DMS 273 (cell line): ENCODE measurements around the gene TTC39B.

ENCODE experiments used
- DNase-seq: peaks from one replicate; lab custom pipeline; 2025; ENCODE audit not compliant: unreplicated experiment; lab: John Stamatoyannopoulos, UW

The TTC39B gene

GRCh38 chr9:15182730-15183129, 124.3 kb downstream of the TTC39B start:
- peak; percentile 74 for DNase-seq

DNA sequence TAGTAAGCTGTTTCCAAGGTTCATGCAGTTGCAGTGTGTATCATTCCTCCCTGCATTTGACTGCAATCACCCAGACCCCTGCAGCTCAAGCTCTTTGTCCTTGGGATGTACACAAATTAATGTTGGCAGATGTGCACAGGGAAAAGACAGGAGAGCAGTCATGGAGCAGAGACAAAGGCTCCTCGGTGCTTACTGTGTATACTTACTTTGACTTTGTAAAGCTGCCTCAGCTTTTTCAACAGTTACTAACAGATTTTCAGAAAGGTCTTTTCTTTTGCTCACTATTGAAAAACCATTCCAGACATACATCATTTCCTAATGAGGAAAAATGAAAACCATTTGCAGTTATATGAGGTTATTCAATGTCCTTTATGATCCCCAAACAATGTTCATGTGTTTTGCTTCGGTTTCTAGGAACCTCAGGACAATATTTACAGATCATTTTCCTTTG, 124.9 kb downstream of the TTC39B start:
- peak; percentile 69 for DNase-seq

- DNase-seq = peak; percentile 22
Measured at GRCh38 chr9:15180124-15180523, 126.9 kb downstream of the TTC39B start.

GRCh38 chr9:15178631-15179030, 128.4 kb downstream of the TTC39B start:
- DNase-seq = peak; percentile 94

GRCh38 chr9:15176836-15177235, 130.2 kb downstream of the TTC39B start:
- DNase-seq = peak; percentile 52

- no peak for DNase-seq
Measured at GRCh38 chr9:15163931-15164330, 143.1 kb downstream of the TTC39B start.

DNA sequence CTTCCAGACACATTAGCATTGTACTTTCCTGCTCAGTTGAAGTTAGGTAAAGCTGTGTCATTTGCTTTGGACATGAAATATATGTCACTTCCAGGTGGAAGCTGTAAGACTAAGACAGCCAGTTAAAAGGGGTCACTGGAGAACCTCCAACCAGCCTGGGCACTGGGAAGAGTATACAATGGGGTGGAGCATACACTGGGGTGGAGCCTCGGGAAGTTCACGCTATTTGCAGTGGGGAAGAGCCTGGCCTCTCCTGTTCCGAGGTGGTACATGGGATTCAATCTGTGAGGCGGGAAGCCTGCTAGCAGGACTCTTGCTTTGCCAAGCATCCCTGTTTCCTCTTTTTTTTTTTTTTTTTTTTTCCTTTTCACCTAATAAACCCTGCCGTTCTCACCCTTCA, 145.3 kb downstream of the TTC39B start:
- no peak for DNase-seq

DNA sequence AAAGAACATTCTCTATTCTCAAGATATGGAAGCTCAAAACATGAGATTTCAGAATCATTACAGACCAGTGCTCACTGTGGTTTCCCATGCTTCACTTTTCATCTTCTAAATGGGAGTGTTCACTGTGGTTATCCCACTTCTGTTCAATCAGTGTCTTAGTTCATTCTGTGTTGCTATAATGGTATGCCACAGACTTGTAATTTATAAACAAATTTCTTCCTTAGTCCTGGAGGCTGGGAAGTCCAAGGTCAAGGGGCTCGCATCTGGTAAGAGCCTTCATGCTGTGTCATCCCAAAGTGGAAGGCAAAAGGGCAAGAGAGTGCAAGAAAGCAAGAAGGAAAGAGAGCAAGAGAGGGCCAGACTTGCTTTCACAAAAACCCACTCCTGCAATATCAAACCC, 146.3 kb downstream of the TTC39B start:
- DNase-seq = no peak

DNA sequence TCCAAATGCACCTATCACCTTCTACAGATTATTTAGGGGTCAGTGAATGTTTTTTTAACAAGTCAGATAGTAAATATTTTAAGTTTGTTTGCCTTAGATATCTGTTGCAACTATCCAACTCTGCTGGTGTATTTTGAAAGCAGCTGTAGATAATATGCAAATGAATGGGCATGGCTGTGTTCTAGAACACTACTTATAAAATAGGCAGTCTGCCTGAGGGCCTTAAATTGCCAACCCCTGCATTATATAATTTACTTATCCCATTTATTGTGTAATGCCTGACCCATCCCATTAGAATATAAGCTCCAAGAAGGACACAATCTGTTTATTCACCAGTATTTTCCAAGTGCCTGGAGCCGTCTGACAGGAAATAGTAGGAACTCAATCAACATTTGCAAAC, 149.0 kb downstream of the TTC39B start:
- no peak for DNase-seq

DNA sequence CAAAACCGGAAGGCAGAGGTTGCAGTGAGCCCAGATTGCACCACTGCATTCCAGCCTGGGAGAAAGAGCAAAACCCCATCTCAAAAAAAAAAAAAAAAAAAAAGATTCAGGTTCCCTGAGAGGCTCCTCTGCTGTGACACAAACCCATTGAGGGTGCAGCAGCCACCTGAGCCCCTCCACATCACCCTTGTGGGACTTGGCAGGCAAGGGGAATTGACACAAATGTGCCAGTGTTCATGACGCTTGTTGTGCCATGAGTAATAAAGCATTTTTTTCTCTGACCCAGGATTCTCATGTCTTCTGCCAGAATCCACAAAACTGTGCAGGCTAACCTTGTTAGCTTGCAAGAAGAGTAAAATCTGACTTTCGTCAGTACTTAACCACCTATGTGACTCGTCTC, 149.6 kb downstream of the TTC39B start:
- DNase-seq = no peak

GRCh38 chr9:15156241-15156640, 150.8 kb downstream of the TTC39B start:
- DNase-seq = no peak

- DNase-seq = peak; percentile 32
Measured at GRCh38 chr9:15155826-15156225, 151.2 kb downstream of the TTC39B start.

DNA sequence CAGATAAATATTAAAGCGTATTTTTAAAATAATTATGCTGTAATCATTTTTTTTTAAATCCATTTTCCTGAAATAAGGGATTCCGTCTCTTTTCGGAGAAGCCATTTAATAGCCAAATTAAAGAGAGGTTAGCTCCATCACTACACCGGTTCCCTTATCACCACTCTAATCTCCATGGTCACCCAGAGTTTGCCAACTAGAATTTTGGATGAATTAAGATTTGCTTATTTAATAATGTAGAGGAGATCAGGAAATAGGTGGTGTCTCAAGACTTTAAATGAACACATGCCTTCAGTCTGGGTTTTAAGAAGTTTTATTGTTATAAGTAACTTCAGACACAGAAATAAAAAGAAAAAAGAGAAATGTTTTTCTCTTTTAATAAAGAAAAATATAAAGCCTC, 151.7 kb downstream of the TTC39B start:
- DNase-seq = peak; percentile 8

GRCh38 chr9:15154677-15155076, 152.3 kb downstream of the TTC39B start:
- DNase-seq = no peak

GRCh38 chr9:15153961-15154360, 153.1 kb downstream of the TTC39B start:
- DNase-seq = no peak

DNA sequence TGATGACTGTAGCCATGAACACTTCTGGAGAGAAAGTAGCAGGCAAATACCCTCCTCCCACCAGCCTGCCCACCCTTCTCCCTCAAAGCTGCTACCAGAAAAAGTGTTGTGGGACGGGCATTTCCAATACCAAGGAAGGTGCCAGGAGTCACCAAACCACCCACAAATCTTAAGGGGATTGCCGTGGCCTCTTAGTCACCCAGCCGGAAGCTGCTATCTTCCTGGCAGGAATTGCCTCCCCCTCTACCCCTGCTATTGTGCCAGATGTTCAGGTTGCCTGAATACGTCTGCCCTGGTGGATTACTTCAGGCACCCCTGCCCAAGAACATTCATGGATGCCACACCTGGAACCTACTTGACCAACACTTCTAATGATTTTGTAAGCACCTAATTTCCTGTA, 156.1 kb downstream of the TTC39B start:
- DNase-seq = peak; percentile 12

DNA sequence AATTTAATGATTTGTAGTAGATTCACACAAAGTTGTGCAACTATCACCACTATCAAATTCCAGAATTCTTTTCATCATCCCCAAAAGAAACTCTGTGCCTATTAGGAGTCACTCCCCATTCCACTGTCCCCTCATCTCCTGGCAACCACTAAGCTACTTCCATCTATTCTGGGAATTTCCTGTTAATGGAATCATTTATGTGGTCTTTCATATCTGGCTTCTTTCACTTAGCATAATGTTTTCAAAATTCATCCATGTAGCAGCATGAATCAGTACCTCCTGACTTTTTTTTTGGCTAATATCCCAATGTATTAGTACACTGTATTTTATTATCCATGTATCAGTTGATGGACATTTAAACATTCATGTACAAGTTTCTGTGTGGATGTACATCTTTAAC, 157.6 kb downstream of the TTC39B start:
- DNase-seq = no peak

DNA sequence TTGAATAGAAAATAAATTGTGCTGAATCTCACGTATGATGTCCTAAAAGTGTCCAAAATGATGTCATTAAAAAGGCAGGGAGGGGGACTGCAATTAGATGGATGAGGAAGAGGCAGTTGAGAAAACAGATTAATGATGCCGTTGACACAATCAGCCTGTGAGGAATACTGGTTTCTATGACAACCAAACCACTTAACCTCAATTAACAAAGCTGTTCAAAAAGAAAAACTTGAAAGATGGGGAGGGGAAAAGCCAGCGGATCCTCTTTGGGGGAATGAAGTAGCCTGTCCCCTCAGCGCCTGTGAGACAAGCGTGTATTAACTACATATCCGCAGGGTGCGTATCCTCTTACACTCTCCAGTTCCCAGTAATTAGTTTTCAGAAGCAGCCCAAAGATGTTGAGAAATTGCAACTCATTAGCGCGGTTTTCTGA, 160.7 kb downstream of the TTC39B start:
- DNase-seq = peak; percentile 82

GRCh38 chr9:15144622-15145061, 162.4 kb downstream of the TTC39B start:
- peak; percentile 79 for DNase-seq

DNA sequence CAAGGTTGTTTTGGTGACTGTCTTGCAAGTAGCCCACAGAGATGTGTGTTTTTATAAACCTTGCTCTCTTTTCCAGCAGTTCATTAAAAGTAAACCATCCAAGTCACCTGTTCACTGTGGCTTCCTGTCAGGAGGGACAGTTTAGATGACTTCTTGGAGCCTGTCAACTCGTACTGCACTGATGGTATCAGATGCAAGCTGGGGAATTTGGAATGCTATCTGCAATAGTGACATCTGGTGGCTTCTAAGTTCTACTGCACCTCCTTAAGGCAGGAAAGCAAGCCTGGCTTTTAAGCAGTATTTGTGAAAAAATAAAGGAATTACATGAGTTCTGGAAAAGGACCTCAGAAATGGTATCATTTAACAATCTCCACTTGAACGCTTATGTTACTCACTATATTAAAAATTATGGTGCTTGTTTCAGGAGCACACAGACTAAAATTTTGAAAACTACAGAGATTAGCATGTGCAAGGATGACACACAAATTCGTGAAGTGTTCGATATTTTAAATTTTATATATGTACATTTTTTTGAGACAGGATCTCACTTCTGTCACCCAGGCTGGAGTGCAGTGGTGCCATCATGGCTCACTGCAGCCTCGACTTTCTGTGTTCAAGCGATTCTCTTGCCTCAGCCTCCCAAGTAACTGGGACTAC, 164.0 kb downstream of the TTC39B start:
- peak; percentile 85 for DNase-seq

GRCh38 chr9:15140051-15140450, 167.0 kb downstream of the TTC39B start:
- DNase-seq = peak; percentile 79

- peak; percentile 68 for DNase-seq
Measured at GRCh38 chr9:15139469-15139868, 167.5 kb downstream of the TTC39B start.

DNA sequence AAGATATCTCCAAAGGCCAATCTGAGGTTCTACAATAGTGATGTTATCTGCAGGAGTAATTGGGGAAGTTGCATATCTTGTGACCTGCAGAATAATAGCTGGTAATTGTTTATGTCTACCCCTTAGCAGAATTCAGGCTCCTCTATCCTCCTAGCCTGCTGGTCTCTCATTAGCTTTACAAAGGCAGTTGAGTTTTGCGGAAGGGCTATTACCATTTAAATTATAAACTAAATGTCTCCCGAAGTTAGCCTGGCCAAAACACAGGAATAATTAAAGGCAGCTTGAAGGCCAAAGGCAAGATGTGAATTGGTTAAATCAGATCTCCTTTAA, 168.7 kb downstream of the TTC39B start:
- peak; percentile 24 for DNase-seq
